ENCODE measurements around the gene FZR1. TPM values are rescaled to one million over a fixed set of nuclear protein-coding genes. Genes with fewer than 3 reads are reported as not detected.

FZR1 gene
- total RNA-seq, 1 donor from 2014 or later = 25.5 TPM

- FAIRE-seq (no peak), DNase-seq (ENCODE audit: low read depth) (no peak)
- Histone ChIP-seq H3K36me3 (ENCODE audit: control insufficient read depth, insufficient read depth, low read length) (peaks cover 19% of the 10 kb centered on the region), H3K27me3 (ENCODE audit: control insufficient read depth, insufficient read depth, low read length) (no peaks in the 10 kb centered on the region), H3K4me3 (ENCODE audit: low read depth, low read length) (no peak overlapping the region)
- no peak for TF ChIP-seq CTCF (IDR thresholded peaks at IDR 0.05; ENCODE audit: insufficient read depth, low read length, severe bottlenecking)
Measured at GRCh38 chr19:3545669-3546034, 39.5 kb downstream of the FZR1 start.

- no peak overlapping the region for H3K4me3 ChIP-seq (ENCODE audit: low read depth, low read length)
- H3K36me3 ChIP-seq (ENCODE audit: control insufficient read depth, insufficient read depth, low read length) = peaks cover 23% of the 10 kb centered on the region
- DNase-seq (ENCODE audit: low read depth) (no peak), FAIRE-seq (no peak)
- TF ChIP-seq CTCF (IDR thresholded peaks at IDR 0.05; ENCODE audit: insufficient read depth, low read length, severe bottlenecking) = no peak
- no peaks in the 10 kb centered on the region for H3K27me3 ChIP-seq (ENCODE audit: control insufficient read depth, insufficient read depth, low read length)
Measured at GRCh38 chr19:3546119-3546518, 40.0 kb downstream of the FZR1 start.

GRCh38 chr19:3547301-3547731 lies 41.2 kb downstream of the FZR1 start:
- FAIRE-seq = no peak

GRCh38 chr19:3547767-3548282 lies 41.7 kb downstream of the FZR1 start:
- no peak for FAIRE-seq
- H3K27me3 ChIP-seq (ENCODE audit: control insufficient read depth, insufficient read depth, low read length) = no peaks in the 10 kb centered on the region
- H3K4me3 ChIP-seq (ENCODE audit: low read depth, low read length) = no peak overlapping the region
- H3K36me3 ChIP-seq (ENCODE audit: control insufficient read depth, insufficient read depth, low read length) = peaks cover 23% of the 10 kb centered on the region
- TF ChIP-seq CTCF (IDR thresholded peaks at IDR 0.05; ENCODE audit: insufficient read depth, low read length, severe bottlenecking) = no peak
- no peak for DNase-seq (ENCODE audit: low read depth)

More at GRCh38 chr19:3547301-3547731, 41.2 kb downstream of the FZR1 start:
- TF ChIP-seq CTCF (IDR thresholded peaks at IDR 0.05; ENCODE audit: insufficient read depth, low read length, severe bottlenecking) = peak; percentile 64
- DNase-seq (ENCODE audit: low read depth) = no peak
- H3K4me3 ChIP-seq (ENCODE audit: low read depth, low read length) = no peak overlapping the region
- peaks cover 23% of the 10 kb centered on the region for H3K36me3 ChIP-seq (ENCODE audit: control insufficient read depth, insufficient read depth, low read length)
- no peaks in the 10 kb centered on the region for H3K27me3 ChIP-seq (ENCODE audit: control insufficient read depth, insufficient read depth, low read length)

- Histone ChIP-seq H3K4me3 (ENCODE audit: low read depth, low read length) (no peak overlapping the region), H3K36me3 (ENCODE audit: control insufficient read depth, insufficient read depth, low read length) (peaks cover 23% of the 10 kb centered on the region), H3K27me3 (ENCODE audit: control insufficient read depth, insufficient read depth, low read length) (no peaks in the 10 kb centered on the region)
- DNase-seq (ENCODE audit: low read depth) (no peak), FAIRE-seq (no peak)
- TF ChIP-seq CTCF (IDR thresholded peaks at IDR 0.05; ENCODE audit: insufficient read depth, low read length, severe bottlenecking) = no peak
Measured at GRCh38 chr19:3548606-3549005, 42.5 kb downstream of the FZR1 start.

- Histone ChIP-seq H3K4me3 (ENCODE audit: low read depth, low read length) (no peak overlapping the region), H3K27me3 (ENCODE audit: control insufficient read depth, insufficient read depth, low read length) (no peaks in the 10 kb centered on the region), H3K36me3 (ENCODE audit: control insufficient read depth, insufficient read depth, low read length) (peaks cover 21% of the 10 kb centered on the region)
- no peak for TF ChIP-seq CTCF (IDR thresholded peaks at IDR 0.05; ENCODE audit: insufficient read depth, low read length, severe bottlenecking)
- no peak for FAIRE-seq
- no peak for DNase-seq (ENCODE audit: low read depth)
Measured at GRCh38 chr19:3549816-3550215, 43.7 kb downstream of the FZR1 start.
